ENCODE data around the gene LRMDA.

Gene LRMDA

GRCh38 chr10:75935240-75935639, 503.8 kb downstream of the LRMDA start:
- TF ChIP-seq CREB1 (IDR thresholded peaks at IDR 0.05; ENCODE audit: low read depth) (no peak), TEAD4 (IDR thresholded peaks at IDR 0.05) (no peak), EP300 (IDR thresholded peaks at IDR 0.05; ENCODE audit: borderline replicate concordance) (no peak), RAD21 (IDR thresholded peaks at IDR 0.05; ENCODE audit: low read depth) (no peak), FOXM1 (IDR thresholded peaks at IDR 0.05; ENCODE audit: borderline replicate concordance, low read depth) (no peak), TCF12 (IDR thresholded peaks at IDR 0.05; ENCODE audit: low read depth) (no peak), REST (IDR thresholded peaks at IDR 0.05; ENCODE audit: low read depth) (no peak), MAX (IDR thresholded peaks at IDR 0.05) (no peak), EGR1 (IDR thresholded peaks at IDR 0.05) (no peak), ZBTB7A (IDR thresholded peaks at IDR 0.05; ENCODE audit: low read depth) (no peak), NFIC (IDR thresholded peaks at IDR 0.05) (no peak), USF1 (IDR thresholded peaks at IDR 0.05) (no peak), YY1 (IDR thresholded peaks at IDR 0.05; ENCODE audit: low read depth) (no peak), CEBPB (IDR thresholded peaks at IDR 0.05) (no peak), TAF1 (IDR thresholded peaks at IDR 0.05; ENCODE audit: low read depth) (no peak)

- TF ChIP-seq TEAD4 (IDR thresholded peaks at IDR 0.05), result no peak
- no peak for TF ChIP-seq ZBTB7A (IDR thresholded peaks at IDR 0.05; ENCODE audit: low read depth)
- TF ChIP-seq CREB1 (IDR thresholded peaks at IDR 0.05; ENCODE audit: low read depth), result no peak
- no peak for TF ChIP-seq NFIC (IDR thresholded peaks at IDR 0.05)
- no peak for TF ChIP-seq TAF1 (IDR thresholded peaks at IDR 0.05; ENCODE audit: low read depth)
- no peak for TF ChIP-seq FOXM1 (IDR thresholded peaks at IDR 0.05; ENCODE audit: borderline replicate concordance, low read depth)
- no peak for TF ChIP-seq CEBPB (IDR thresholded peaks at IDR 0.05)
- TF ChIP-seq RAD21 (IDR thresholded peaks at IDR 0.05; ENCODE audit: low read depth), result no peak
- no peak for TF ChIP-seq USF1 (IDR thresholded peaks at IDR 0.05)
- TF ChIP-seq EGR1 (IDR thresholded peaks at IDR 0.05), result no peak
- no peak for TF ChIP-seq MAX (IDR thresholded peaks at IDR 0.05)
Measured at GRCh38 chr10:75935650-75936400, 504.4 kb downstream of the LRMDA start.

- no peak for TF ChIP-seq USF1 (IDR thresholded peaks at IDR 0.05)
- TF ChIP-seq REST (IDR thresholded peaks at IDR 0.05; ENCODE audit: low read depth), result no peak
- TF ChIP-seq MAX (IDR thresholded peaks at IDR 0.05), result no peak
- no peak for TF ChIP-seq TAF1 (IDR thresholded peaks at IDR 0.05; ENCODE audit: low read depth)
- TF ChIP-seq NFIC (IDR thresholded peaks at IDR 0.05), result no peak
- TF ChIP-seq FOXM1 (IDR thresholded peaks at IDR 0.05; ENCODE audit: borderline replicate concordance, low read depth), result no peak
Measured at GRCh38 chr10:75936841-75937240, 505.4 kb downstream of the LRMDA start.

- TF ChIP-seq MAX (IDR thresholded peaks at IDR 0.05), result no peak
- no peak for TF ChIP-seq EGR1 (IDR thresholded peaks at IDR 0.05)
- no peak for TF ChIP-seq TEAD4 (IDR thresholded peaks at IDR 0.05)
- TF ChIP-seq TAF1 (IDR thresholded peaks at IDR 0.05; ENCODE audit: low read depth), result no peak
- TF ChIP-seq EP300 (IDR thresholded peaks at IDR 0.05; ENCODE audit: borderline replicate concordance), result no peak
Measured at GRCh38 chr10:75937823-75938222, 506.4 kb downstream of the LRMDA start.

GRCh38 chr10:75938380-75939122, 507.1 kb downstream of the LRMDA start:
- no peak for TF ChIP-seq YY1 (IDR thresholded peaks at IDR 0.05; ENCODE audit: low read depth)
- TF ChIP-seq TEAD4 (IDR thresholded peaks at IDR 0.05), result no peak
- TF ChIP-seq FOXM1 (IDR thresholded peaks at IDR 0.05; ENCODE audit: borderline replicate concordance, low read depth), result no peak
- no peak for TF ChIP-seq TCF12 (IDR thresholded peaks at IDR 0.05; ENCODE audit: low read depth)
- TF ChIP-seq CEBPB (IDR thresholded peaks at IDR 0.05), result no peak
- TF ChIP-seq ZBTB7A (IDR thresholded peaks at IDR 0.05; ENCODE audit: low read depth), result no peak
- TF ChIP-seq EGR1 (IDR thresholded peaks at IDR 0.05), result no peak
- no peak for TF ChIP-seq NFIC (IDR thresholded peaks at IDR 0.05)
- no peak for TF ChIP-seq RAD21 (IDR thresholded peaks at IDR 0.05; ENCODE audit: low read depth)
- no peak for TF ChIP-seq USF1 (IDR thresholded peaks at IDR 0.05)
- TF ChIP-seq TAF1 (IDR thresholded peaks at IDR 0.05; ENCODE audit: low read depth), result no peak
- no peak for TF ChIP-seq MAX (IDR thresholded peaks at IDR 0.05)
- TF ChIP-seq REST (IDR thresholded peaks at IDR 0.05; ENCODE audit: low read depth), result no peak
- no peak for TF ChIP-seq EP300 (IDR thresholded peaks at IDR 0.05; ENCODE audit: borderline replicate concordance)
- no peak for TF ChIP-seq CREB1 (IDR thresholded peaks at IDR 0.05; ENCODE audit: low read depth)

All from Ishikawa (cell line).